NCI-H748 (cell line): ENCODE measurements around the gene PLAAT2.
"Not testable (repeated sequence)": the region's sequence is repeated elsewhere in the genome, so short reads cannot be mapped to it uniquely, and the experiment has no call there.

Source experiments
- DNase-seq: peaks from one replicate; lab custom pipeline; 2025; ENCODE audit not compliant: unreplicated experiment; lab: John Stamatoyannopoulos, UW

Gene PLAAT2

GRCh38 chr11:63563201-63564055 lies at the start of gene PLAAT2:
Gene PLAAT2, minus strand, starts transcription at chr11:63563379. Its CDS starts 55 bp downstream, at chr11:63563324.
- DNase-seq, result no peak

GRCh38 chr11:63612181-63612580 lies 49.0 kb upstream of the PLAAT2 start:
- DNase-seq, result no peak

GRCh38 chr11:63611395-63611747 lies 48.2 kb upstream of the PLAAT2 start:
- no peak for DNase-seq

- DNase-seq, result peak; percentile 85
These were observed 47.6 kb upstream of the PLAAT2 start for GRCh38 chr11:63610604-63611394.

GRCh38 chr11:63609971-63610580 lies 46.9 kb upstream of the PLAAT2 start:
- no peak for DNase-seq

- DNase-seq, result no peak
These were observed 46.4 kb upstream of the PLAAT2 start for GRCh38 chr11:63609536-63609935.

GRCh38 chr11:63608353-63609345 lies 45.5 kb upstream of the PLAAT2 start:
- no peak for DNase-seq

- DNase-seq, result peak; percentile 28
These were observed 40.0 kb upstream of the PLAAT2 start for GRCh38 chr11:63603180-63603518.

- DNase-seq, result not testable (repeated sequence)
These were observed 39.4 kb upstream of the PLAAT2 start for GRCh38 chr11:63602290-63603179.

GRCh38 chr11:63599211-63600122 lies 36.3 kb upstream of the PLAAT2 start:
- no peak for DNase-seq

GRCh38 chr11:63598556-63598955 lies 35.4 kb upstream of the PLAAT2 start:
- DNase-seq, result no peak

- DNase-seq, result no peak
These were observed 32.1 kb upstream of the PLAAT2 start for GRCh38 chr11:63595296-63595695.

GRCh38 chr11:63592975-63593395 lies 29.8 kb upstream of the PLAAT2 start:
- peak; percentile 33 for DNase-seq

- no peak for DNase-seq
These were observed 27.0 kb upstream of the PLAAT2 start for GRCh38 chr11:63590024-63590788.

- DNase-seq, result no peak
These were observed 25.8 kb upstream of the PLAAT2 start for GRCh38 chr11:63589000-63589399.

- DNase-seq, result no peak
These were observed 23.4 kb upstream of the PLAAT2 start for GRCh38 chr11:63586451-63587166.

- DNase-seq, result no peak
These were observed 20.1 kb upstream of the PLAAT2 start for GRCh38 chr11:63583357-63583677.
